Spleen (tissue), 11 donors: ENCODE data around the gene DNAH11. TPM values are rescaled to one million over a fixed set of nuclear protein-coding genes. Genes with fewer than 3 reads are reported as not detected.

Experiments
- DNase-seq: peaks from one replicate; pipeline ENCODE4 v3.0.0-alpha.2; 2020
- H3K27ac ChIP-seq, 8 donors: fragments of 200-600 bp; sonication (generic) in 7 of 8; 1 replicate in 4 of 8; 2 replicates in 4 of 8; pipeline versions ENCODE4 v1.5.0 to v1.8.0; 2016 to 2021; ENCODE audit warnings: inconsistent platforms in 4 of 8, mild to moderate bottlenecking in 4 of 8, moderate library complexity in 1 of 8
- H3K27me3 ChIP-seq, 7 donors: fragments of 200-600 bp; sonication (generic) in 6 of 7; replicated peaks in 1 of 7; 1 replicate in 4 of 7; 2 replicates in 3 of 7; pipeline versions ENCODE4 v1.5.0 to v1.8.0; 2016 to 2021; ENCODE audit warnings: inconsistent platforms in 3 of 7, mild to moderate bottlenecking in 1 of 7
- H3K36me3 ChIP-seq, 6 donors: fragments of 200-600 bp; sonication (generic) in 5 of 6; 1 replicate in 4 of 6; 2 replicates in 2 of 6; pipeline versions ENCODE4 v1.5.0 to v1.8.0; 2016 to 2021; ENCODE audit warnings: inconsistent platforms in 2 of 6
- H3K4me1 ChIP-seq, 6 donors: fragments of 200-600 bp; sonication (generic) in 5 of 6; 1 replicate in 3 of 6; 2 replicates in 3 of 6; pipeline versions ENCODE4 v1.5.0 to v1.8.0; 2016 to 2021; ENCODE audit warnings: inconsistent platforms in 3 of 6
- H3K4me3 ChIP-seq, 8 donors: fragments of 200-600 bp; sonication (generic) in 7 of 8; 1 replicate in 4 of 8; 2 replicates in 4 of 8; pipeline versions ENCODE4 v1.5.0 to v1.8.0; 2016 to 2021; ENCODE audit warnings: inconsistent platforms in 4 of 8, mild to moderate bottlenecking in 4 of 8, moderate library complexity in 2 of 8
- H3K9me3 ChIP-seq, 8 donors: fragments of 200-600 bp; sonication (generic) in 7 of 8; 1 replicate in 4 of 8; 2 replicates in 4 of 8; pipeline versions ENCODE4 v1.5.0 to v1.8.0; 2016 to 2021; ENCODE audit warnings: inconsistent platforms in 4 of 8
- POLR2A ChIP-seq, 3 donors: fragments of 450-650 bp; IDR thresholded peaks; one replicate each; pipeline ENCODE4 v1.5.1; 2017; ENCODE audit warnings: antibody characterized with exemption in 3 of 3, mild to moderate bottlenecking in 1 of 3
- POLR2AphosphoS5 ChIP-seq, 3 donors: sonication (generic); formaldehyde crosslinking; IDR thresholded peaks; one replicate each; pipeline ENCODE4 v1.5.1; 2017; ENCODE audit warnings: antibody characterized with exemption in 3 of 3
- WGBS, 5 donors: extraction: QIAGEN DNeasy Blood & Tissue Kit in 3 of 5; methylation state at CpG; one replicate each; pipeline versions ENCODE4 v1.1.5 to v1.1.7; 2013 to 2018; 5-methylcytosine and 5-hydroxymethylcytosine counted together
- intact Hi-C: fragments of 100-400 bp; cut with DNase I; formaldehyde crosslinking; loops from one replicate; pipeline ENCODE4 v1.15.0; 2023; ENCODE audit warnings: low total_unique reads
- polyA plus RNA-seq, 3 donors: library from polyadenylated mRNA; stranded (reverse); fragments of 200-250 nt; gene quantifications; one replicate each; pipeline ENCODE4 v1.2.1, GENCODE V29; 2013
- total RNA-seq, 7 donors: library from RNA; depleted of rRNA in 3 of 7; stranded (reverse); fragments of >200 nt in 3 of 7; fragmentation: NEBNext Ultra II Directional in 4 of 7; extraction: Animal tissue kit (Norgen Biotek cat#: 25700) in 4 of 7; gene quantifications; one replicate each; pipeline versions ENCODE4 v1.1.0 to v1.2.1, GENCODE V29; 2016 to 2021
- TF ChIP-seq, protein P1 (sequence below), 11 experiments: fragments of 200-600 bp in 7 of 11; fragments of 450-650 bp in 4 of 11; sonication (generic) in 4 of 11; IDR thresholded peaks in 8 of 11; conservative IDR thresholded peaks in 3 of 11; 1 replicate in 7 of 11; 2 replicates in 4 of 11; pipeline versions ENCODE4 v1.4.0 to v1.8.0; 2016 to 2021; ENCODE audit warnings: antibody characterized with exemption in 11 of 11, inconsistent platforms in 4 of 11, mild to moderate bottlenecking in 1 of 11
- donor health status: healthy with polysubstance abuse.
- donor health status: DM: no; HTN: no; CAD: no; lungs with moderate emphysema.
- donor health status: DM: no; HTN: no; CAD: no.
- donor health status: Bipolar disorder and iron deficiency.
- donor health status: healthy.
- donor health status: DM: no; HTN: no; CAD: no.
- donor health status: DM: yes; HTN: yes; CAD: no.

Gene DNAH11
- total and polyA plus RNA-seq, 10 donors: 0.28 to 2.1 (median 0.88) TPM

- Histone ChIP-seq H3K27ac (no peak overlapping the region), H3K27me3 (peaks cover 0 to 30% (median 9%) of the 10 kb centered on the region in 7 donors), H3K36me3 (no peaks in the 10 kb centered on the region), H3K4me1 (peaks cover 0 to 100% (median 76%) of the 10 kb centered on the region in 6 donors), H3K9me3 (no peaks in the 10 kb centered on the region), H3K4me3 (no peak overlapping the region)
- intact Hi-C loops: no loop called here
- 85 to 94% (median 91%) methylated on average over 5 of the region's 5 CpGs for WGBS, 5 donors
- DNase-seq: no peak
- no peak for TF ChIP-seq POLR2A (IDR thresholded peaks at IDR 0.05)
- TF ChIP-seq, protein P1, sequence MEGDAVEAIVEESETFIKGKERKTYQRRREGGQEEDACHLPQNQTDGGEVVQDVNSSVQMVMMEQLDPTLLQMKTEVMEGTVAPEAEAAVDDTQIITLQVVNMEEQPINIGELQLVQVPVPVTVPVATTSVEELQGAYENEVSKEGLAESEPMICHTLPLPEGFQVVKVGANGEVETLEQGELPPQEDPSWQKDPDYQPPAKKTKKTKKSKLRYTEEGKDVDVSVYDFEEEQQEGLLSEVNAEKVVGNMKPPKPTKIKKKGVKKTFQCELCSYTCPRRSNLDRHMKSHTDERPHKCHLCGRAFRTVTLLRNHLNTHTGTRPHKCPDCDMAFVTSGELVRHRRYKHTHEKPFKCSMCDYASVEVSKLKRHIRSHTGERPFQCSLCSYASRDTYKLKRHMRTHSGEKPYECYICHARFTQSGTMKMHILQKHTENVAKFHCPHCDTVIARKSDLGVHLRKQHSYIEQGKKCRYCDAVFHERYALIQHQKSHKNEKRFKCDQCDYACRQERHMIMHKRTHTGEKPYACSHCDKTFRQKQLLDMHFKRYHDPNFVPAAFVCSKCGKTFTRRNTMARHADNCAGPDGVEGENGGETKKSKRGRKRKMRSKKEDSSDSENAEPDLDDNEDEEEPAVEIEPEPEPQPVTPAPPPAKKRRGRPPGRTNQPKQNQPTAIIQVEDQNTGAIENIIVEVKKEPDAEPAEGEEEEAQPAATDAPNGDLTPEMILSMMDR (IDR thresholded peaks at IDR 0.05 in 8 of 11, conservative IDR thresholded peaks at IDR 0.05 in 3 of 11): no peak
- no peak for TF ChIP-seq POLR2AphosphoS5 (IDR thresholded peaks at IDR 0.05)
These were observed 400.6 kb downstream of the DNAH11 start for GRCh38 chr7:21943436-21943835.

DNA sequence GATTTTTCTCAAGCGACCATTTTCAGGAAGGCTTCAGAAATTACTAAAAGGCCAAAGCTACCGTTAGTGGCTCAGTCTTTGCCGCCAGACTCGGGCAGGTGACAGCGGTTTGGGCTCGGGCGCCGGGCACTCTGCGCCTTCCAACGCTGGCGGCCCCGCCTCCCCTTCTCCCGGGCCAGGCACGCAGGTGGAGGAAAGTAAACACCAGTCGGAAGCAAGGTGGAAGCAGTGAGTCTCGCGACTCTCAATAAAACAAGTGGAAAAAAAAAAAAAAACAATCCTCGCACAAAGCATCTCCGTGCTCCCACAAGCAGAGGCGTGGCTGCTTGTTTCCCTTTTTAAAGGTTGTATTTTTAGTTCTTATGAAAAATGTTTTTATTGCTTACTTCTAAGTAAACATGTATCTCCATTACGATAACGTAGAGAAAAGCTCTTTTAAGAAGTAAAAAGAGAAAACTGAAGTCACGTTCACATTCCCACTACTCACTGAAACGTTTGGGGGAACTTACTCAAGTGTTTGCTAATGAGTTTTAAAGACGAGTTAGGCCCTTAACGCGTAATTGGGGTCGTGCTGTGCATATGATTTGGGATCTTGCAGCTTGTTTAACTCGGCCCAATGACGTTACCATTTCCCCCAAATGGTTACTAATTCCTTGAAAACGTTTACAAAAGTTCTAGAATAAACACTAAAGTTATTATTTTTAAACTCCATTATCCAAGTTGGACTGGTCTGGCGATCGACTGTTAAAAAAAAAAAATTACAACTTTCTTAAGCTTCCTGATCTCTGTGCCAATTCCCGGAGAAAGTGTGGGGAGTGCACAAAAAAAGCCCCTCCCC, 402.0 kb downstream of the DNAH11 start:
- WGBS, 5 donors: 0 to 2% (median 1%) methylated on average over 34 of the region's 34 CpGs
- Histone ChIP-seq H3K4me3 (peak overlapping the region; percentile 36 to 84 (median 68)), H3K27me3 (peaks cover 0 to 30% (median 9%) of the 10 kb centered on the region in 7 donors), H3K4me1 (peaks cover 0 to 92% (median 66%) of the 10 kb centered on the region in 6 donors), H3K36me3 (no peaks in the 10 kb centered on the region), H3K9me3 (no peaks in the 10 kb centered on the region), H3K27ac (peak overlapping the region; percentile 58 to 91 (median 84))
- intact Hi-C loops: no loop called here
- TF ChIP-seq POLR2AphosphoS5 (IDR thresholded peaks at IDR 0.05) (peak in 2 of 3 donors; percentile 46 to 47), POLR2A (IDR thresholded peaks at IDR 0.05) (no peak)
- TF ChIP-seq, protein P1 (IDR thresholded peaks at IDR 0.05 in 8 of 11, conservative IDR thresholded peaks at IDR 0.05 in 3 of 11): no peak
- peak; percentile 88 for DNase-seq

- peaks cover 0 to 84% (median 64%) of the 10 kb centered on the region in 6 donors for H3K4me1 ChIP-seq
- H3K27me3 ChIP-seq: peaks cover 0 to 30% (median 9%) of the 10 kb centered on the region in 7 donors
- intact Hi-C loops: no loop called here
- DNase-seq: peak; percentile 95
- peak within 1 kb of the TSS; percentile 58 to 91 (median 84) for H3K27ac ChIP-seq
- no peaks in the 10 kb centered on the region for H3K9me3 ChIP-seq
- TF ChIP-seq POLR2A (IDR thresholded peaks at IDR 0.05) (peak in 2 of 3 donors; percentile 22 to 29), POLR2AphosphoS5 (IDR thresholded peaks at IDR 0.05) (peak; percentile 86 to 92 (median 87))
- TF ChIP-seq, protein P1 (IDR thresholded peaks at IDR 0.05 in 8 of 11, conservative IDR thresholded peaks at IDR 0.05 in 3 of 11): peak in 3 of 11 experiments; percentile 5 to 30 (median 11)
- H3K36me3 ChIP-seq: no peaks in the 10 kb centered on the region
- WGBS, 5 donors: 0 to 2% (median 1%) methylated on average over 28 to 83 of the region's 83 CpGs
- peak within 1 kb of the TSS; percentile 36 to 84 (median 68) for H3K4me3 ChIP-seq
These were observed 402.8 kb downstream of the DNAH11 start, which contains the start of gene CDCA7L for GRCh38 chr7:21945454-21946221. Gene CDCA7L (minus strand): TSS chr7:21945899. CDS start chr7:21945804, 95 bp downstream.
